PC-3 (cell line): Measurements from ENCODE around the gene AP3B1.

Source experiments
- EZH2 ChIP-seq: fragments of 300-600 bp; sonication (generic); IDR thresholded peaks from one replicate; pipeline ENCODE4 v1.6.1; 2017; ENCODE audit warnings: antibody characterized with exemption, mild to moderate bottlenecking, low read length; ENCODE audit not compliant: unreplicated experiment
- EZH2phosphoT487 ChIP-seq: fragments of 300-600 bp; sonication (generic); IDR thresholded peaks from 2 replicates; pipeline ENCODE4 v1.6.1; 2018; ENCODE audit warnings: mild to moderate bottlenecking, antibody characterized with exemption, low read length, borderline replicate concordance
- TF ChIP-seq, protein P1 (sequence below): fragments of 300-600 bp; sonication (generic); conservative IDR thresholded peaks from 2 replicates; pipeline ENCODE4 v1.5.1; 2017; ENCODE audit warnings: antibody characterized with exemption, low read depth, mild to moderate bottlenecking, low read length

DNA sequence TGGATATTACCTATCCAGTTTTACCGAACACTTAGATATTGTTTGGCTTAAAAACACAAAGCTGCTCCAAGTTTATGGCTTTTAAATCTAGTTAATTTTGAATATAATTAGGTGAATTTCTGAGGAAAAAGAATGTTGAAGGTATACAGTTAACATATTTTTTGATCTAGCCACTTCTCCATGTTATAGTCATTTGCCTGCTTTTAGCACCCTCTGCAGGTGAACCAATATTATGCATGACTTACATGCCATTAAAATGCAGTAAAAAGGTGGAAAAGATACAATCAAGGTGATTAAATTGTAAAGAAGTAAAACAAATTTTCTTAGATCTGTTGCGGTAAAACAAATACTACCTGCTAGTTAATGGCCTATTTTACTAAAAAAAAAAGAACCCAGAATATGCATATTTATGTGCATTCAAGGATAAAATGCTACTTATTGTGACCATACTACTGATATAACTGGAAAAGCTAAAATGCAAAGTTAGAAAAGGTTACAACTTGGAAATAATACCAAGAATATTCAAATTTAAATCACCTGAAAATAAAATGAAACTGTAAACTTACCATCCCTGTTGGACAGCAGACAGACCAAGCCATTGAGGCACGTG lies 132.1 kb downstream of the AP3B1 start:
- TF ChIP-seq EZH2 (no peak), EZH2phosphoT487 (no peak)
- TF ChIP-seq, protein P1, sequence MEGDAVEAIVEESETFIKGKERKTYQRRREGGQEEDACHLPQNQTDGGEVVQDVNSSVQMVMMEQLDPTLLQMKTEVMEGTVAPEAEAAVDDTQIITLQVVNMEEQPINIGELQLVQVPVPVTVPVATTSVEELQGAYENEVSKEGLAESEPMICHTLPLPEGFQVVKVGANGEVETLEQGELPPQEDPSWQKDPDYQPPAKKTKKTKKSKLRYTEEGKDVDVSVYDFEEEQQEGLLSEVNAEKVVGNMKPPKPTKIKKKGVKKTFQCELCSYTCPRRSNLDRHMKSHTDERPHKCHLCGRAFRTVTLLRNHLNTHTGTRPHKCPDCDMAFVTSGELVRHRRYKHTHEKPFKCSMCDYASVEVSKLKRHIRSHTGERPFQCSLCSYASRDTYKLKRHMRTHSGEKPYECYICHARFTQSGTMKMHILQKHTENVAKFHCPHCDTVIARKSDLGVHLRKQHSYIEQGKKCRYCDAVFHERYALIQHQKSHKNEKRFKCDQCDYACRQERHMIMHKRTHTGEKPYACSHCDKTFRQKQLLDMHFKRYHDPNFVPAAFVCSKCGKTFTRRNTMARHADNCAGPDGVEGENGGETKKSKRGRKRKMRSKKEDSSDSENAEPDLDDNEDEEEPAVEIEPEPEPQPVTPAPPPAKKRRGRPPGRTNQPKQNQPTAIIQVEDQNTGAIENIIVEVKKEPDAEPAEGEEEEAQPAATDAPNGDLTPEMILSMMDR = peak; percentile 57
